GM23248 (cell line): ENCODE data around the gene PPP1R12B. TPM values are rescaled to one million over a fixed set of nuclear protein-coding genes. Genes with fewer than 3 reads are reported as not detected.
"Not testable (repeated sequence)": the region's sequence is repeated elsewhere in the genome, so short reads cannot be mapped to it uniquely, and the experiment has no call there.

Experiments used
- DNase-seq: peaks from one replicate; pipeline ENCODE4 v3.0.0-alpha.2; 2015
- H2AFZ ChIP-seq: fragments of 200-600 bp; sonication (generic); 2 replicates; pipeline ENCODE4 v1.6.1; 2016; ENCODE audit warnings: antibody characterized with exemption
- H3F3A ChIP-seq: fragments of 200-600 bp; sonication (generic); 2 replicates; pipeline ENCODE4 v1.6.1; 2016; ENCODE audit warnings: mild to moderate bottlenecking, antibody characterized with exemption, mixed run types; ENCODE audit not compliant: insufficient read depth
- H3K27ac ChIP-seq: fragments of 200-600 bp; sonication (generic); 2 replicates; pipeline ENCODE4 v1.5.1; 2016; ENCODE audit warnings: mild to moderate bottlenecking
- H3K27me3 ChIP-seq: fragments of 200-600 bp; sonication (generic); replicated peaks from 2 replicates; pipeline ENCODE4 v1.6.1; 2016; ENCODE audit warnings: mild to moderate bottlenecking; ENCODE audit not compliant: insufficient read depth
- H3K36me3 ChIP-seq: fragments of 200-600 bp; sonication (generic); 2 replicates; pipeline ENCODE4 v1.6.1; 2016; ENCODE audit warnings: low read depth, mild to moderate bottlenecking
- H3K4me1 ChIP-seq: fragments of 200-600 bp; sonication (generic); 2 replicates; pipeline ENCODE4 v1.6.1; 2016; ENCODE audit warnings: mild to moderate bottlenecking; ENCODE audit not compliant: insufficient read depth
- H3K4me2 ChIP-seq: fragments of 200-600 bp; sonication (generic); one replicate; pipeline ENCODE4 v1.6.1; 2016; ENCODE audit warnings: mild to moderate bottlenecking; ENCODE audit not compliant: unreplicated experiment
- H3K4me3 ChIP-seq: fragments of 200-600 bp; sonication (generic); 2 replicates; pipeline ENCODE4 v1.5.1; 2016; ENCODE audit warnings: mild to moderate bottlenecking
- H3K79me2 ChIP-seq: fragments of 200-600 bp; sonication (generic); 2 replicates; pipeline ENCODE4 v1.6.1; 2016; ENCODE audit warnings: mild to moderate bottlenecking; ENCODE audit not compliant: insufficient read depth
- H3K9ac ChIP-seq: fragments of 200-600 bp; sonication (generic); 2 replicates; pipeline ENCODE4 v1.6.1; 2016; ENCODE audit warnings: mild to moderate bottlenecking
- H3K9me2 ChIP-seq: fragments of 200-600 bp; sonication (generic); 2 replicates; pipeline ENCODE4 v1.6.1; 2016; ENCODE audit warnings: mixed run types, mild to moderate bottlenecking, moderate library complexity; ENCODE audit not compliant: insufficient read depth
- H3K9me3 ChIP-seq: fragments of 200-600 bp; sonication (generic); one replicate; pipeline ENCODE4 v1.6.1; 2017; ENCODE audit warnings: low read depth
- H4K20me1 ChIP-seq: fragments of 200-600 bp; sonication (generic); 2 replicates; pipeline ENCODE4 v1.6.0; 2016; ENCODE audit not compliant: insufficient read depth
- EZH2 ChIP-seq: fragments of 200-600 bp; sonication (generic); IDR thresholded peaks from 2 replicates; pipeline ENCODE4 v1.6.1; 2018; ENCODE audit warnings: antibody characterized with exemption, mild to moderate bottlenecking; ENCODE audit not compliant: insufficient read depth, poor library complexity, severe bottlenecking
- EZH2phosphoT487 ChIP-seq: fragments of 200-600 bp; sonication (generic); IDR thresholded peaks from 2 replicates; pipeline ENCODE4 v1.6.1; 2018; ENCODE audit warnings: antibody characterized with exemption, moderate library complexity, mild to moderate bottlenecking, low read depth; ENCODE audit not compliant: insufficient read depth
- WGBS, 2 experiments: methylation state at CpG; one replicate each; pipeline ENCODE4 v1.1.6; 2015 to 2017; ENCODE audit warnings: low lambda C conversion rate in 2 of 2, low coverage in 1 of 2; ENCODE audit errors: missing lambda C conversion rate in 2 of 2; 5-methylcytosine and 5-hydroxymethylcytosine counted together
- in situ Hi-C: fragments of 300-500 bp; cut with MboI; formaldehyde crosslinking; loops from 2 replicates; pipeline ENCODE4 v1.15.0; 2020
- polyA plus RNA-seq: library from polyadenylated mRNA; unstranded; fragments of >200 nt; fragmentation: Nextera tagmentation; extraction: Ambion mirVana; gene quantifications from 2 replicates; pipeline ENCODE4 v1.2.1, GENCODE V29; 2016
- total RNA-seq: library from RNA; depleted of rRNA; stranded (reverse); fragments of >200 nt; shearing (Covaris generic); gene quantifications from 2 replicates; pipeline ENCODE4 v1.2.3, GENCODE V29; 2014

PPP1R12B gene
- total and polyA plus RNA-seq, 2 experiments from 2014 or later, result 3.6 to 14.6 TPM

DNA sequence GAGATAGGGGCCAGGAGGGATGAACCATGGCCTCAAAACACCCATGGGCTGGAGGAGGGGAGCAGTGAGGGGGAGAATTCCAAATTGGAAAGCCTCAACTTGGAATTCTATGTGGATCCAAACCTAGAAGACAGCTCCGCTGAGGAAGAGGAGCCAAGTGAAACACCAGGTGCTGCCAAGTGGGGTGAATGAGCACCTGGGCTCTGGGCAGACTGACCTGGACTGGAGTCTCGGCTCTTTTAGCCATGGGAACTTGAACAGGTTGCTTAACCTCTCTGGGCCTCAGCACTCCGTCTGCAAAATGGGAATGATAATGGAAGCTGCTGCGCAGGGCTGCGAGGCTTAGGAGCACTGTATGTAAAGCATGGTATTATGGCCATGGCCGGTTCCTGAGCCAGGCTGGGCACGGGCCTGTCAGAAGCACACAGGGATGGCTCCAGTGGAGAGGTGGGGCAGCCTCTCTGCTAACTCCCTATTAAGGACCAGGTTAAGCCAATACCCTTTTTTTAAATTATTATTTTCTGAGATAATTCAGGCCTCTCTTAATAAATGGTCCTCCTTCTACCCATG, 280.2 kb downstream of the PPP1R12B start:
- no peaks in the 10 kb centered on the region for H3K9me3 ChIP-seq
- no peaks in the 10 kb centered on the region for H3K36me3 ChIP-seq
- no peak for DNase-seq
- H2AFZ ChIP-seq, result no peak overlapping the region
- no peak overlapping the region for H3K27ac ChIP-seq
- H3K4me1 ChIP-seq, result no peaks in the 10 kb centered on the region
- no peaks in the 10 kb centered on the region for H4K20me1 ChIP-seq
- 61 to 64% methylated on average over 7 of the region's 7 CpGs for WGBS, 2 experiments
- H3K79me2 ChIP-seq, result no peaks in the 10 kb centered on the region
- in situ Hi-C loops, result no loop called here
- H3K9me2 ChIP-seq, result no peaks in the 10 kb centered on the region
- 0 out of 2 replicates have a peak, but pooled peaks cover 5% of the 10 kb centered on the region for H3K27me3 ChIP-seq
- no peak overlapping the region for H3K4me2 ChIP-seq
- H3F3A ChIP-seq, result no peaks in the 10 kb centered on the region
- no peak overlapping the region for H3K9ac ChIP-seq
- TF ChIP-seq EZH2phosphoT487, result no peak
- TF ChIP-seq EZH2, result no peak
- H3K4me3 ChIP-seq, result no peak overlapping the region

DNA sequence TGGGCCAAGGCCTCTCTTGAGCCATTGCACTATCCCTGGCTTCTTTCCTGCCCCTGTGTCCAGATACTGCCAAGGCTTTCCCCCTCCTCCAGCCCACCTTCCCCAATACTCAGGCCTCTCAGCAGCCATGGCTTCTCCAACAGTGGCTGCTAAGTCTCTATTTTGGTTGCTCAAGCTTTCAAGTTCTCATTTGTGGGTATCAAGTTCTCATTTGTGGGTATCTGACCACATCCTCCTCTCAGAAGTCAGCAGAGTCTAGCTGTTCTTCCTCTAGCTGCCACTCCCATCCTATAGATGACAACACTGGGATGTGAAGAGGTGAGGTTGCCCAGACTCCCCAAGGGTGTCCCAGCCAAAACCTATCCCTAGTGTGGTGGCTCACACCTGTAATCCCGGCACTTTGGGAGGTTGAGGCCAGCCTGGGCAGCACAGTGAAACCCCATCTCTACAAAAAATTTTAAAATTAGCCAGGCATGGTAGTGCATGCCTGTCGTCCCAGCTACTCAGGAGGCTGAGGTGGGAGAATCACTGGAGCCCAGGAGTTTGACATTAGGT, 280.8 kb downstream of the PPP1R12B start:
- WGBS, 2 experiments, result 58 to 62% methylated on average over 2 of the region's 2 CpGs
- H3K9ac ChIP-seq, H3K27me3 ChIP-seq, H3K79me2 ChIP-seq, H3K4me2 ChIP-seq, H3K27ac ChIP-seq, in situ Hi-C loops, H4K20me1 ChIP-seq, H3K9me2 ChIP-seq, H3K4me1 ChIP-seq, H3F3A ChIP-seq, H3K4me3 ChIP-seq, DNase-seq, H3K36me3 ChIP-seq, H2AFZ ChIP-seq, H3K9me3 ChIP-seq: not testable (repeated sequence)

DNA sequence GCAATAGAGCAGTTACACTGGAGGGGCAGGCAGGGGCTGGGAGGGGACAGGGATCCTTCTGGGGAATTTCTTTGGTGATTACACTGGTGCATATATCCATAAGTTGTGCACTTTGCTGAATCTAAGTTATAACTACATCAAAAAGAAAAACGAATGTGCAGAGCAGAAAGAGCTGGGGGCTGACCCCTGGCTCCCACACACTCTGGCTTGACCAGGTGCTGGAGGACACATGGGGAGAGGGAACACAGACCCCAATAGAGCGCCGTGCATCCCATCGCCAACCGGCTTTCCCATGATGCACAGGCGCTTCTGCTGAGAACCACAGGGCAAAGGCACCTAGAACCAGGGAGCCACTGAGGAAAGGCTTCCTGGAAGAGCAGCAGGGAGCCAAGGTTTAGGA, 281.6 kb downstream of the PPP1R12B start:
- H3K36me3 ChIP-seq, H3K9me3 ChIP-seq, H3K4me3 ChIP-seq, H3K4me2 ChIP-seq, H2AFZ ChIP-seq, in situ Hi-C loops, H3K27ac ChIP-seq, H3K79me2 ChIP-seq, H3K4me1 ChIP-seq, H3K9ac ChIP-seq, H3F3A ChIP-seq, DNase-seq, H4K20me1 ChIP-seq, H3K9me2 ChIP-seq: not testable (repeated sequence)
- peaks cover 12% of the 10 kb centered on the region; the same call in 1 of the 2 replicates for H3K27me3 ChIP-seq
- WGBS, 2 experiments, result 74 to 78% methylated on average over 6 of the region's 6 CpGs

DNA sequence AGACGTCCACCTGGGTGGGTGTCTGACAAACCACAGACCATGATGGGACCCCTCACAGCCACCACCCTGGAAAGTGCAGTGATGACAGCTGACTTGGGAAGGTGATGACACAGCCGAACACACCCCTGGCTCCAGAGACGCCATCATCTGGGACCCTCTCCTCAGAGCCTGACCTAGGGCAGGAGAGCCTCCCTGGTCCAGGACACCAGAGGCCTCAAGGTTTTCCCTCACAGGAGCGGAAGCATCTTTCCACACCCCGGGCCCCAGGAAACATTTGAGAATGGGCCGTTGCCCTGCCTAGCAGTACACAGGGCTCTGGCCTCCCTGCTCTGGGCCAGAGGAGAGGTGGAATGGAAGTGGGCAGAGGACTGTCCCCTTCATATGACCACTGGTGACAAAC, 282.0 kb downstream of the PPP1R12B start:
- TF ChIP-seq EZH2phosphoT487, result no peak
- TF ChIP-seq EZH2, result no peak
- Histone ChIP-seq H3K27me3 (peaks cover 15% of the 10 kb centered on the region; the same call in 1 of the 2 replicates), H3K4me3 (no peak overlapping the region), H4K20me1 (no peaks in the 10 kb centered on the region), H3K4me2 (no peak overlapping the region), H3K79me2 (no peaks in the 10 kb centered on the region), H3K9me3 (no peaks in the 10 kb centered on the region), H3K27ac (no peak overlapping the region), H3K36me3 (no peaks in the 10 kb centered on the region), H3K9me2 (no peaks in the 10 kb centered on the region), H3F3A (no peaks in the 10 kb centered on the region), H3K4me1 (no peaks in the 10 kb centered on the region), H3K9ac (no peak overlapping the region), H2AFZ (no peak overlapping the region)
- in situ Hi-C loops, result no loop called here
- no peak for DNase-seq
- 62 to 65% methylated on average over 6 of the region's 6 CpGs for WGBS, 2 experiments
